SK-N-SH (cell line): ENCODE results near the gene PIGA. TPM values are rescaled to one million over a fixed set of nuclear protein-coding genes. Genes with fewer than 3 reads are reported as not detected.

Experiments
- CTCF ChIA-PET: fragments of 300-600, 350-600 bp; formaldehyde crosslinking; extraction: SDS; loops from one replicate; lab custom pipeline; 2021; lab: Yijun Ruan, JAX
- POLR2A ChIA-PET: fragments of 350-600 bp; sonication (Branson Sonifier 250); formaldehyde crosslinking; extraction: SDS; loops from one replicate; lab custom pipeline; 2020; ENCODE audit warnings: antibody characterized with exemption, inconsistent platforms; lab: Yijun Ruan, JAX
- DNase-seq: peaks from one replicate; pipeline ENCODE4 v3.0.0; 2012
- H2AFZ ChIP-seq: fragments of 200-600 bp; sonication (generic); 2 replicates; pipeline ENCODE4 v1.8.1; 2016; ENCODE audit warnings: antibody characterized with exemption, mild to moderate bottlenecking, low read depth
- H3F3A ChIP-seq: fragments of 200-600 bp; sonication (generic); replicated peaks from 2 replicates; pipeline ENCODE3; 2016; ENCODE audit warnings: antibody characterized with exemption, mild to moderate bottlenecking; ENCODE audit not compliant: insufficient read depth
- H3K27ac ChIP-seq, 2 experiments: fragments of 200-500 bp in 1 of 2; fragments of 200-600 bp in 1 of 2; sonication (Bioruptor generic) in 1 of 2; sonication (generic), shearing (Covaris generic) in 1 of 2; 2 replicates each; pipeline versions ENCODE4 v1.5.1 to v1.6.1; 2014 to 2016; ENCODE audit warnings: low read depth in 2 of 2, inconsistent platforms in 1 of 2, low read length in 1 of 2, mild to moderate bottlenecking in 1 of 2, mixed read lengths in 1 of 2
- H3K27me3 ChIP-seq: fragments of 200-600 bp; sonication (generic), shearing (Covaris generic); 2 replicates; pipeline ENCODE4 v1.6.1; 2016; ENCODE audit warnings: mixed run types; ENCODE audit not compliant: insufficient read depth
- H3K36me3 ChIP-seq, 2 experiments: fragments of 200-500 bp in 1 of 2; fragments of 200-600 bp in 1 of 2; sonication (Bioruptor generic) in 1 of 2; sonication (generic) in 1 of 2; replicated peaks in 1 of 2; 2 replicates each; pipeline versions ENCODE3 to v1.5.1; 2014 to 2016; ENCODE audit warnings: low read length in 1 of 2, mild to moderate bottlenecking in 1 of 2; ENCODE audit not compliant: insufficient read depth in 2 of 2, control insufficient read depth in 1 of 2
- H3K4me1 ChIP-seq, 2 experiments: fragments of 200-500 bp in 1 of 2; fragments of 200-600 bp in 1 of 2; sonication (Bioruptor generic) in 1 of 2; sonication (generic), shearing (Covaris generic) in 1 of 2; 2 replicates each; pipeline versions ENCODE4 v1.5.1 to v1.6.1; 2014 to 2016; ENCODE audit warnings: low read depth in 1 of 2, low read length in 1 of 2, mixed run types in 1 of 2; ENCODE audit not compliant: insufficient read depth in 2 of 2, control insufficient read depth in 1 of 2
- H3K4me2 ChIP-seq: fragments of 200-600 bp; sonication (generic), shearing (Covaris generic); 2 replicates; pipeline ENCODE4 v1.6.1; 2017; ENCODE audit warnings: mixed run types
- H3K4me3 ChIP-seq, 2 experiments: fragments of 200-500 bp in 1 of 2; fragments of 200-600 bp in 1 of 2; sonication (Bioruptor generic) in 1 of 2; sonication (generic), shearing (Covaris generic) in 1 of 2; 2 replicates each; pipeline versions ENCODE4 v1.5.1 to v1.8.1; 2014 to 2016; ENCODE audit warnings: low read depth in 2 of 2, inconsistent platforms in 1 of 2, low read length in 1 of 2, mild to moderate bottlenecking in 1 of 2, mixed read lengths in 1 of 2, moderate library complexity in 1 of 2
- H3K79me2 ChIP-seq: fragments of 200-600 bp; sonication (generic); 2 replicates; pipeline ENCODE4 v1.8.1; 2017; ENCODE audit warnings: mild to moderate bottlenecking; ENCODE audit not compliant: insufficient read depth
- H3K9ac ChIP-seq: fragments of 200-600 bp; sonication (generic); 2 replicates; pipeline ENCODE4 v1.6.1; 2017; ENCODE audit warnings: mixed run types
- H3K9me2 ChIP-seq: fragments of 200-600 bp; sonication (generic); 2 replicates; pipeline ENCODE4 v1.6.1; 2017; ENCODE audit warnings: mixed run types
- H3K9me3 ChIP-seq: fragments of 200-600 bp; sonication (generic); 2 replicates; pipeline ENCODE4 v1.6.1; 2017; ENCODE audit warnings: mixed run types, mild to moderate bottlenecking, moderate library complexity
- H4K20me1 ChIP-seq: fragments of 200-600 bp; sonication (generic); 2 replicates; pipeline ENCODE4 v1.6.1; 2017; ENCODE audit warnings: mild to moderate bottlenecking, mixed run types; ENCODE audit not compliant: insufficient read depth
- CHD2 ChIP-seq: fragments of 150-350 bp; IDR thresholded peaks from 2 replicates; pipeline ENCODE4 v1.6.1; 2018; ENCODE audit warnings: low read length; ENCODE audit not compliant: partially characterized antibody
- ELF1 ChIP-seq: IDR thresholded peaks from 2 replicates; pipeline ENCODE4 v1.4.0; 2012
- FOSL2 ChIP-seq: IDR thresholded peaks from 2 replicates; pipeline ENCODE4 v1.4.0; 2012; ENCODE audit warnings: low read depth, mild to moderate bottlenecking, moderate library complexity, borderline replicate concordance
- FOXJ3 ChIP-seq: sonication (generic); formaldehyde crosslinking; IDR thresholded peaks from 2 replicates; pipeline ENCODE4 v1.5.1; 2020; ENCODE audit warnings: mild to moderate bottlenecking, missing genetic modification reagents
- FOXM1 ChIP-seq: IDR thresholded peaks from 2 replicates; pipeline ENCODE4 v1.4.0; 2012; ENCODE audit warnings: low read depth, mild to moderate bottlenecking
- GABPA ChIP-seq: IDR thresholded peaks from 2 replicates; pipeline ENCODE4 v1.4.0; 2012; ENCODE audit warnings: low read depth, mild to moderate bottlenecking
- MEF2A ChIP-seq: IDR thresholded peaks from 2 replicates; pipeline ENCODE4 v1.4.0; 2012; ENCODE audit warnings: low read depth, borderline replicate concordance
- NRF1 ChIP-seq: IDR thresholded peaks from 2 replicates; pipeline ENCODE4 v1.6.1; 2012; ENCODE audit warnings: low read depth, mild to moderate bottlenecking, low read length
- REST ChIP-seq: IDR thresholded peaks from 2 replicates; pipeline ENCODE4 v1.6.1; 2012; ENCODE audit warnings: mild to moderate bottlenecking, low read depth, low read length, moderate library complexity
- RFX5 ChIP-seq: IDR thresholded peaks from 2 replicates; pipeline ENCODE4 v1.6.1; 2012; ENCODE audit warnings: mild to moderate bottlenecking, improper control_type of control experiment, low read length
- SIN3A ChIP-seq: IDR thresholded peaks from 2 replicates; pipeline ENCODE4 v1.6.1; 2012; ENCODE audit warnings: low read depth, mild to moderate bottlenecking, low read length, moderate library complexity, borderline replicate concordance
- TCF12 ChIP-seq: IDR thresholded peaks from 2 replicates; pipeline ENCODE4 v1.4.0; 2012
- TEAD4 ChIP-seq: IDR thresholded peaks from 2 replicates; pipeline ENCODE4 v1.4.0; 2012; ENCODE audit warnings: mild to moderate bottlenecking, borderline replicate concordance; ENCODE audit not compliant: insufficient read depth
- USF2 ChIP-seq: fragments of 150-350 bp; IDR thresholded peaks from 2 replicates; pipeline ENCODE4 v1.6.1; 2017; ENCODE audit warnings: antibody characterized with exemption, low read length, low read depth, borderline replicate concordance
- WGBS: methylation state at CpG from one replicate; pipeline ENCODE4 v1.1.6; 2017; ENCODE audit warnings: low lambda C conversion rate; 5-methylcytosine and 5-hydroxymethylcytosine counted together
- polyA plus RNA-seq, 3 experiments: library from polyadenylated mRNA; depleted of rRNA; stranded (reverse); fragments of >200 nt; gene quantifications; 2 replicates each; pipeline ENCODE4 v1.2.3, GENCODE V29; 2012
- TF ChIP-seq, protein P1 (sequence below): IDR thresholded peaks from 2 replicates; pipeline ENCODE4 v1.4.0; 2012; ENCODE audit warnings: low read depth, borderline replicate concordance

The PIGA gene
- polyA plus RNA-seq, 1 of the 3 experiments (the other 2 are of a cell fraction), result 2.8 TPM

- H3K4me3 ChIP-seq, result no peak overlapping the region
- H3K79me2 ChIP-seq, result no peaks in the 10 kb centered on the region
- H3K27me3 ChIP-seq, result no peaks in the 10 kb centered on the region
- 43% methylated on average over 5 of the region's 5 CpGs for whole genome bisulfite sequencing
- no peaks in the 10 kb centered on the region for H3K9me2 ChIP-seq
- CTCF ChIA-PET, result no interaction called here
- H3F3A ChIP-seq, result no peaks in the 10 kb centered on the region
- H2AFZ ChIP-seq, result no peak overlapping the region
- H3K36me3 ChIP-seq, result peaks cover 18 to 22% of the 10 kb centered on the region in 2 experiments
- H3K4me1 ChIP-seq, result no peaks in the 10 kb centered on the region
- POLR2A ChIA-PET, result no interaction called here
- no peaks in the 10 kb centered on the region for H3K9me3 ChIP-seq
- H4K20me1 ChIP-seq, result no peaks in the 10 kb centered on the region
- H3K4me2 ChIP-seq, result no peak overlapping the region
- H3K27ac ChIP-seq, result no peak overlapping the region
- TF ChIP-seq SIN3A (no peak), MEF2A (no peak), RFX5 (no peak), REST (no peak), USF2 (no peak), CHD2 (no peak), ELF1 (no peak)
- TF ChIP-seq, protein P1, sequence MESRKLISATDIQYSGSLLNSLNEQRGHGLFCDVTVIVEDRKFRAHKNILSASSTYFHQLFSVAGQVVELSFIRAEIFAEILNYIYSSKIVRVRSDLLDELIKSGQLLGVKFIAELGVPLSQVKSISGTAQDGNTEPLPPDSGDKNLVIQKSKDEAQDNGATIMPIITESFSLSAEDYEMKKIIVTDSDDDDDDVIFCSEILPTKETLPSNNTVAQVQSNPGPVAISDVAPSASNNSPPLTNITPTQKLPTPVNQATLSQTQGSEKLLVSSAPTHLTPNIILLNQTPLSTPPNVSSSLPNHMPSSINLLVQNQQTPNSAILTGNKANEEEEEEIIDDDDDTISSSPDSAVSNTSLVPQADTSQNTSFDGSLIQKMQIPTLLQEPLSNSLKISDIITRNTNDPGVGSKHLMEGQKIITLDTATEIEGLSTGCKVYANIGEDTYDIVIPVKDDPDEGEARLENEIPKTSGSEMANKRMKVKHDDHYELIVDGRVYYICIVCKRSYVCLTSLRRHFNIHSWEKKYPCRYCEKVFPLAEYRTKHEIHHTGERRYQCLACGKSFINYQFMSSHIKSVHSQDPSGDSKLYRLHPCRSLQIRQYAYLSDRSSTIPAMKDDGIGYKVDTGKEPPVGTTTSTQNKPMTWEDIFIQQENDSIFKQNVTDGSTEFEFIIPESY, result no peak
- no peak for DNase-seq
- H3K9ac ChIP-seq, result no peak overlapping the region
Measured at GRCh38 chrX:15322472-15322871, 12.9 kb downstream of the PIGA start.

GRCh38 chrX:15322072-15322471, 13.3 kb downstream of the PIGA start:
- Histone ChIP-seq H3K79me2 (no peaks in the 10 kb centered on the region), H3F3A (no peaks in the 10 kb centered on the region), H3K4me2 (no peak overlapping the region), H3K9me2 (no peaks in the 10 kb centered on the region), H2AFZ (no peak overlapping the region), H3K9ac (no peak overlapping the region), H3K4me1 (no peaks in the 10 kb centered on the region), H3K27ac (no peak overlapping the region), H3K27me3 (no peaks in the 10 kb centered on the region), H3K4me3 (no peak overlapping the region), H3K36me3 (peaks cover 18 to 22% of the 10 kb centered on the region in 2 experiments), H4K20me1 (no peaks in the 10 kb centered on the region), H3K9me3 (no peaks in the 10 kb centered on the region)
- WGBS, result 82% methylated on average over 3 of the region's 3 CpGs
- no peak for DNase-seq
- ChIA-PET POLR2A (no interaction called here), CTCF (no interaction called here)
- TF ChIP-seq, protein P1, result no peak
- TF ChIP-seq NRF1 (no peak), REST (no peak), FOSL2 (no peak), TEAD4 (no peak), FOXM1 (no peak), FOXJ3 (CRISPR knock-in tag) (no peak), GABPA (no peak), TCF12 (no peak)
